PFSK-1 (cell line): Measurements from ENCODE around the gene DNTT.

Source experiments
- FOXP2 ChIP-seq: optimal IDR thresholded peaks from 2 replicates; pipeline ENCODE3; 2011; ENCODE audit warnings: borderline replicate concordance, control low read depth, inconsistent platforms; ENCODE audit not compliant: insufficient read depth; ENCODE audit errors: extremely low read length, extremely low read depth
- POLR2AphosphoS5 ChIP-seq: IDR thresholded peaks from 2 replicates; pipeline ENCODE4 v1.6.1; 2012; ENCODE audit warnings: low read depth, mild to moderate bottlenecking, control low read depth, low read length, moderate library complexity
- SIN3A ChIP-seq: IDR thresholded peaks from 2 replicates; pipeline ENCODE4 v1.6.1; 2012; ENCODE audit warnings: mild to moderate bottlenecking, low read length, moderate library complexity, borderline replicate concordance; ENCODE audit not compliant: insufficient read depth
- TAF1 ChIP-seq: IDR thresholded peaks from 2 replicates; pipeline ENCODE4 v1.6.1; 2012; ENCODE audit warnings: low read length, control low read depth, borderline replicate concordance; ENCODE audit not compliant: insufficient read depth
- TF ChIP-seq, protein P1 (sequence below), 2 experiments: IDR thresholded peaks; 2 replicates each; pipeline versions ENCODE4 v1.6.1 to v1.8.0; 2011 to 2012; ENCODE audit warnings: low read depth in 2 of 2, low read length in 2 of 2, control low read depth in 1 of 2, inconsistent platforms in 1 of 2, mild to moderate bottlenecking in 1 of 2, moderate library complexity in 1 of 2; ENCODE audit not compliant: insufficient read depth in 1 of 2

DNA sequence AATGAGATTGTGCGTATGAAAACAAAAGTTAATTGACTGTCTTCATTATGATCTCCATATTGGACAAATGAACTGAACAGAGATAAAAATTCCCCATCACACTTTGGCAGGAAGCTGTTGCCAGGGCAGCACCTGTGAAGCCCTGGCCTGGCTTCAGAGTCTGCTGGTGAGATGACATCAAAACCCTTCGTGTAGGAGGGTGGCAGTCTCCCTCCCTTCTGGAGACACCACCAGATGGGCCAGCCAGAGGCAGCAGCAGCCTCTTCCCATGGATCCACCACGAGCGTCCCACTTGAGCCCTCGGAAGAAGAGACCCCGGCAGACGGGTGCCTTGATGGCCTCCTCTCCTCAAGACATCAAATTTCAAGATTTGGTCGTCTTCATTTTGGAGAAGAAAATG is at the start of gene DNTT:
- no peak for TF ChIP-seq POLR2AphosphoS5
- no peak for TF ChIP-seq TAF1
- TF ChIP-seq, protein P1, sequence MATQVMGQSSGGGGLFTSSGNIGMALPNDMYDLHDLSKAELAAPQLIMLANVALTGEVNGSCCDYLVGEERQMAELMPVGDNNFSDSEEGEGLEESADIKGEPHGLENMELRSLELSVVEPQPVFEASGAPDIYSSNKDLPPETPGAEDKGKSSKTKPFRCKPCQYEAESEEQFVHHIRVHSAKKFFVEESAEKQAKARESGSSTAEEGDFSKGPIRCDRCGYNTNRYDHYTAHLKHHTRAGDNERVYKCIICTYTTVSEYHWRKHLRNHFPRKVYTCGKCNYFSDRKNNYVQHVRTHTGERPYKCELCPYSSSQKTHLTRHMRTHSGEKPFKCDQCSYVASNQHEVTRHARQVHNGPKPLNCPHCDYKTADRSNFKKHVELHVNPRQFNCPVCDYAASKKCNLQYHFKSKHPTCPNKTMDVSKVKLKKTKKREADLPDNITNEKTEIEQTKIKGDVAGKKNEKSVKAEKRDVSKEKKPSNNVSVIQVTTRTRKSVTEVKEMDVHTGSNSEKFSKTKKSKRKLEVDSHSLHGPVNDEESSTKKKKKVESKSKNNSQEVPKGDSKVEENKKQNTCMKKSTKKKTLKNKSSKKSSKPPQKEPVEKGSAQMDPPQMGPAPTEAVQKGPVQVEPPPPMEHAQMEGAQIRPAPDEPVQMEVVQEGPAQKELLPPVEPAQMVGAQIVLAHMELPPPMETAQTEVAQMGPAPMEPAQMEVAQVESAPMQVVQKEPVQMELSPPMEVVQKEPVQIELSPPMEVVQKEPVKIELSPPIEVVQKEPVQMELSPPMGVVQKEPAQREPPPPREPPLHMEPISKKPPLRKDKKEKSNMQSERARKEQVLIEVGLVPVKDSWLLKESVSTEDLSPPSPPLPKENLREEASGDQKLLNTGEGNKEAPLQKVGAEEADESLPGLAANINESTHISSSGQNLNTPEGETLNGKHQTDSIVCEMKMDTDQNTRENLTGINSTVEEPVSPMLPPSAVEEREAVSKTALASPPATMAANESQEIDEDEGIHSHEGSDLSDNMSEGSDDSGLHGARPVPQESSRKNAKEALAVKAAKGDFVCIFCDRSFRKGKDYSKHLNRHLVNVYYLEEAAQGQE (IDR thresholded peaks at IDR 0.05; ENCODE audit: insufficient read depth in 1 of 2, low read depth in 2 of 2, low read length in 2 of 2), result no peak
- no peak for TF ChIP-seq SIN3A
- TF ChIP-seq FOXP2, result no peak
